Neuronal stem cell (in vitro differentiated cells): ENCODE data around the gene MED27.

ENCODE experiments used
- DNase-seq: peaks from one replicate; pipeline ENCODE4 v3.0.0-alpha.2; 2013; ENCODE audit warnings: low spot score
- H2AFZ ChIP-seq: one replicate; pipeline ENCODE4 v1.6.1; 2013; ENCODE audit warnings: mild to moderate bottlenecking, low read length, inconsistent platforms
- H2AK5ac ChIP-seq: 2 replicates; pipeline ENCODE4 v1.6.1; 2013; ENCODE audit warnings: low read depth, mild to moderate bottlenecking, inconsistent platforms, low read length, moderate library complexity, mixed read lengths
- H2BK120ac ChIP-seq: 2 replicates; pipeline ENCODE4 v1.6.1; 2013; ENCODE audit warnings: low read depth, mild to moderate bottlenecking, inconsistent platforms, low read length, moderate library complexity, mixed read lengths
- H2BK12ac ChIP-seq: one replicate; pipeline ENCODE4 v1.6.1; 2013; ENCODE audit warnings: low read length, inconsistent platforms
- H2BK15ac ChIP-seq: 2 replicates; pipeline ENCODE4 v1.6.1; 2013; ENCODE audit warnings: mild to moderate bottlenecking, low read length, inconsistent platforms, mixed read lengths
- H2BK5ac ChIP-seq: one replicate; pipeline ENCODE4 v1.6.1; 2013; ENCODE audit warnings: inconsistent platforms, mild to moderate bottlenecking, low read length, moderate library complexity
- H3K14ac ChIP-seq: one replicate; pipeline ENCODE4 v1.6.1; 2013; ENCODE audit warnings: low read length, inconsistent platforms
- H3K18ac ChIP-seq: 2 replicates; pipeline ENCODE4 v1.6.1; 2013; ENCODE audit warnings: low read length, inconsistent platforms
- H3K23ac ChIP-seq: 2 replicates; pipeline ENCODE4 v1.6.1; 2013; ENCODE audit warnings: low read depth, mild to moderate bottlenecking, mixed read lengths, low read length, inconsistent platforms; ENCODE audit not compliant: poor library complexity
- H3K27ac ChIP-seq: replicated peaks from 3 replicates; pipeline ENCODE4 v1.5.1; 2013; ENCODE audit warnings: low read length, inconsistent platforms
- H3K27me3 ChIP-seq, 3 experiments: 2 replicates each; pipeline ENCODE4 v1.6.1; 2013; ENCODE audit warnings: low read length in 3 of 3, mild to moderate bottlenecking in 2 of 3, inconsistent platforms in 1 of 3, low read depth in 1 of 3, mixed read lengths in 1 of 3, moderate library complexity in 1 of 3; ENCODE audit not compliant: control insufficient read depth in 3 of 3, insufficient read depth in 3 of 3
- H3K36me3 ChIP-seq, 2 donors: replicated peaks in 1 of 2; 2 replicates each; pipeline ENCODE4 v1.6.1; 2013; ENCODE audit warnings: low read length in 2 of 2; ENCODE audit not compliant: control insufficient read depth in 2 of 2, insufficient read depth in 2 of 2
- H3K4ac ChIP-seq: 2 replicates; pipeline ENCODE4 v1.6.1; 2013; ENCODE audit warnings: inconsistent platforms, mild to moderate bottlenecking, low read length, moderate library complexity
- H3K4me1 ChIP-seq, 2 donors: 1 replicate in 1 of 2; 2 replicates in 1 of 2; pipeline ENCODE4 v1.6.1; 2013; ENCODE audit warnings: low read length in 2 of 2, low read depth in 1 of 2; ENCODE audit not compliant: control insufficient read depth in 2 of 2, insufficient read depth in 1 of 2
- H3K4me2 ChIP-seq: one replicate; pipeline ENCODE4 v1.6.1; 2013; ENCODE audit warnings: mild to moderate bottlenecking, low read length, inconsistent platforms; ENCODE audit not compliant: insufficient read depth, poor library complexity, severe bottlenecking
- H3K4me3 ChIP-seq, 2 donors: 2 replicates each; pipeline ENCODE4 v1.5.1; 2013; ENCODE audit warnings: low read length in 2 of 2, mild to moderate bottlenecking in 2 of 2, inconsistent platforms in 1 of 2, moderate library complexity in 1 of 2
- H3K79me1 ChIP-seq: one replicate; pipeline ENCODE4 v1.6.1; 2013; ENCODE audit warnings: low read depth, mild to moderate bottlenecking, inconsistent platforms, low read length, moderate library complexity
- H3K9ac ChIP-seq: one replicate; pipeline ENCODE4 v1.6.1; 2013; ENCODE audit warnings: mild to moderate bottlenecking, low read depth, low read length, inconsistent platforms; ENCODE audit not compliant: poor library complexity
- H3K9me3 ChIP-seq, 2 donors: replicated peaks in 1 of 2; 2 replicates each; pipeline versions ENCODE3 to v1.6.1; 2013; ENCODE audit warnings: low read length in 2 of 2, mild to moderate bottlenecking in 2 of 2, inconsistent platforms in 1 of 2, low read depth in 1 of 2, mixed read lengths in 1 of 2, moderate library complexity in 1 of 2; ENCODE audit not compliant: control insufficient read depth in 2 of 2, insufficient read depth in 1 of 2
- H4K8ac ChIP-seq: one replicate; pipeline ENCODE4 v1.6.1; 2013; ENCODE audit warnings: low read depth, mild to moderate bottlenecking, inconsistent platforms, low read length, moderate library complexity
- H4K91ac ChIP-seq: one replicate; pipeline ENCODE4 v1.6.1; 2013; ENCODE audit warnings: low read length, low read depth, mild to moderate bottlenecking, inconsistent platforms; ENCODE audit not compliant: poor library complexity
- WGBS, 2 donors: extraction: QIAGEN DNeasy Blood & Tissue Kit; methylation state at CpG; one replicate each; pipeline ENCODE4 v1.1.7; 2013; ENCODE audit warnings: missing lambda C conversion rate in 2 of 2, mixed read lengths in 1 of 2; ENCODE audit not compliant: insufficient read length in 2 of 2, insufficient replicate concordance in 1 of 2; ENCODE audit errors: extremely low coverage in 2 of 2; 5-methylcytosine and 5-hydroxymethylcytosine counted together

MED27 gene

DNA sequence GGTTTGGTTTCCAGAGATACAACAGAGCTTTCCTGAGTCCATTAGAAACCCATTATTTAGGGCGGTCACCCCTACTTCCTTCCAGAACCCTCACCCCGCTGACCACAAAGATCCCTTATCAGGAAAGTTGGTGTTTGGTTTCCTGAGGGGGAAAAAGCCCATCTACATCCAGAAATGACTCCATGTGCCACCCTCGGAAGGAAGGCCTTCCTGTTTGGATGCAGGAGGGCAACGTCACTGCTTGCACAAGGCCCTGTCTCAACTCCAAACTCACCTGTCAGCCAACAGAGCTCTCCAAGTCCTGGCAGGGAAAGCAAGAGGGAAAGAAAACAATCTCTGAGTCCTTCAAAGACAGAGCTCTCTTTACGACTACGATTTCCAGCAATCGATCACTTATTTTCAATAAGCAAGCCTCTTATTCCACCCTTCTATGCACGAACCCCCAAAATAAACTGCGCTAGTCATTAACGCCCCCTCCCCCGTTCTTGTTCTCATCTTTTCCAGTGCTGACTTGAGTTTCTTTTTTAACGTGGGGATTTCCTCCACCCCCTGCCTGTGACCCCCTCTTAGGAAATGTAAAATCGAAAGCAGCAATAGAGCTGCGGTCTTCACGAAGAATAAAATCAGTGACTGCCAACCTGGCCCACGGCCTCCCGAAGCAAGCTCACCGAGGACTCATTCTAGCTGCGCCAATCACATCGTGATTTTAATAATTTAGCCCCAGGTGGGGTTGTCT, 46.4 kb upstream of the MED27 start:
- H3K9me3 ChIP-seq, result no peaks in the 10 kb centered on the region
- no peak overlapping the region for H2BK12ac ChIP-seq
- H3K4ac ChIP-seq, result no peak overlapping the region
- H4K91ac ChIP-seq, result no peak overlapping the region
- no peak overlapping the region for H4K8ac ChIP-seq
- H3K18ac ChIP-seq, result no peak overlapping the region
- no peak overlapping the region for H2AK5ac ChIP-seq
- no CpG with 5 or more reads among the region's 20 CpGs for WGBS, 2 donors
- no peak overlapping the region for H3K4me2 ChIP-seq
- H3K9ac ChIP-seq, result no peak overlapping the region
- peak overlapping the region; percentile 37 for H2BK15ac ChIP-seq
- no peaks in the 10 kb centered on the region for H3K79me1 ChIP-seq
- H3K27ac ChIP-seq, result no peak overlapping the region
- no peak for DNase-seq
- no peak overlapping the region for H3K14ac ChIP-seq
- H2BK5ac ChIP-seq, result no peak overlapping the region
- H3K23ac ChIP-seq, result no peak overlapping the region
- no peak overlapping the region for H2BK120ac ChIP-seq
- H3K27me3 ChIP-seq, result peaks cover 0 to 79% (median 0%) of the 10 kb centered on the region in 3 experiments
- peaks cover 0 to 3% of the 10 kb centered on the region in 2 donors for H3K4me1 ChIP-seq
- H3K4me3 ChIP-seq, result no peak overlapping the region
- H2AFZ ChIP-seq, result no peak overlapping the region
- no peaks in the 10 kb centered on the region for H3K36me3 ChIP-seq

DNA sequence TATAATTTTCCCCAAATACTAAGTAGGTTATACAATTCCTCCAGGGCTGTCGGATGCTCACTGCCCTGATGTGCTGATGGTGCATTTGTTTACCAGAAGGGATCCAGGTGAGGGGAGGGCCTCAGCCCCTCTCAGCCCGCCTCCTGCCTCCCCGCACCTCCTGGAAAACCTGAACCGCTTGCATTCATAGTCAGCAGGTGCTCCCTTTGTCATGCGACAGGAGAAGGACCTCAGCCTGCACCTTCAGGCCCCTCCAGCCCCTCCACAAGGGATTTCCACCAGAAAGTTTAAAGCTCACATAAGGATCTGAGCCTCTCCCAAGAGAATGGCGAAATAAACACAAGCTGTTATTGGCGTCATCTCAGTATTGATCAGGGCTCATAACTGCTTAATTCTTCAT, 45.7 kb upstream of the MED27 start:
- H3K23ac ChIP-seq, result no peak overlapping the region

DNA sequence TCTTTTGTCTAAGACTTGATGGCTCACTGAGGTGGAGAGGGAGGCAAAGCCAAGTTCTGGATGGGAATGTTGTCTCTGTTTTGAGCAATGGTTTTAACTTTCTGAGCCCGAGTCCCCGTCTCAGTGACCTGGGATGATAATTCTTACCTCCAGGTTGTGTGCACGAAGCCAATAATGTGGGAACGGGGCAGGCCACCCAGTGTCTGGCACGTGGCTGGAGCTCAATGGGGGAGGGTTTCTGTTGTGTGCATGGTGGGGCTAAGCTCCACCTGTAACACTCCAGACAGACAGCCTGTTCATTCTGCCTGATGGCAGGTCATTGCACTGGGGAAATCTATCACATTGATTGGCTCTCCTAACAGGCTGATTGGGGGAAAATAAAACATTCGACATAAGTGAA, 45.1 kb upstream of the MED27 start:
- H2AK5ac ChIP-seq, result no peak overlapping the region
- H3K79me1 ChIP-seq, result no peaks in the 10 kb centered on the region
- no peak overlapping the region for H2AFZ ChIP-seq

More for the DNA sequence above, 45.7 kb upstream of the MED27 start:
- no peak overlapping the region for H2BK120ac ChIP-seq
- no peak overlapping the region for H3K4me2 ChIP-seq
- no peak overlapping the region for H2AFZ ChIP-seq
- no peak overlapping the region for H2AK5ac ChIP-seq
- WGBS, 2 donors, result no CpG with 5 or more reads among the region's 7 CpGs
- H3K18ac ChIP-seq, result no peak overlapping the region
- no peak overlapping the region for H3K9ac ChIP-seq
- peaks cover 0 to 3% of the 10 kb centered on the region in 2 donors for H3K4me1 ChIP-seq
- H3K9me3 ChIP-seq, result no peaks in the 10 kb centered on the region
- H3K4ac ChIP-seq, result no peak overlapping the region
- no peaks in the 10 kb centered on the region for H3K36me3 ChIP-seq
- H4K8ac ChIP-seq, result no peak overlapping the region
- DNase-seq, result no peak
- H3K14ac ChIP-seq, result no peak overlapping the region
- H2BK12ac ChIP-seq, result no peak overlapping the region
- H3K27me3 ChIP-seq, result peaks cover 0 to 73% (median 0%) of the 10 kb centered on the region in 3 experiments
- no peak overlapping the region for H2BK15ac ChIP-seq
- H3K79me1 ChIP-seq, result no peaks in the 10 kb centered on the region
- no peak overlapping the region for H2BK5ac ChIP-seq
- no peak overlapping the region for H3K27ac ChIP-seq
- H3K4me3 ChIP-seq, result no peak overlapping the region
- no peak overlapping the region for H4K91ac ChIP-seq

DNA sequence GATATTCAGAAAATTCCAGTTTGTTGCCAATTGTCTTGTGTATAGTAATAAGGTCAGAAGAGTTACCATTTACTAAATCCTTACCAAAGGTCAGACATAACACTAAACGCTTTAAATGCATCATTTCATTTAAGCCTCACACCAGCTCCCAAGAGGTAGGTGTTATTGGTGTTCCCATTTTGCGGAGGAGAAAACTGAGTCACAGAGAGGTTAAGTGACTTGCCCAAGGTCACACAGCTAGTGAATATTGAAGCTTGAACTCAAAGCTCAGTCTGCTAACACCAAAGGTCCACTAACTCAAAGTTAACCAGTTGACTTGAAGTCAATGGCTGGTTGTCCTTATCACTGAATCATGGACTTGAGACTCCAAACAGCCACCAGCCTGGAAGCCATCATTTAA, 41.4 kb upstream of the MED27 start:
- Histone ChIP-seq H3K27me3 (peaks cover 0 to 40% (median 0%) of the 10 kb centered on the region in 3 experiments), H2BK120ac (no peak overlapping the region), H4K91ac (no peak overlapping the region), H3K23ac (no peak overlapping the region), H3K79me1 (no peaks in the 10 kb centered on the region), H2AK5ac (no peak overlapping the region), H3K4me3 (no peak overlapping the region), H3K4ac (no peak overlapping the region), H3K9me3 (no peaks in the 10 kb centered on the region), H3K18ac (no peak overlapping the region), H2BK12ac (no peak overlapping the region), H2AFZ (no peak overlapping the region), H3K9ac (no peak overlapping the region), H3K4me1 (no peaks in the 10 kb centered on the region), H4K8ac (no peak overlapping the region), H3K27ac (no peak overlapping the region), H3K4me2 (no peak overlapping the region), H3K14ac (no peak overlapping the region), H2BK5ac (no peak overlapping the region), H3K36me3 (no peaks in the 10 kb centered on the region), H2BK15ac (no peak overlapping the region)
- WGBS, 2 donors, result no CpG with 5 or more reads among the region's 2 CpGs
- no peak for DNase-seq

More for the DNA sequence above, 45.1 kb upstream of the MED27 start:
- H3K27ac ChIP-seq, result no peak overlapping the region
- H3K4me2 ChIP-seq, result no peak overlapping the region
- H3K9ac ChIP-seq, result no peak overlapping the region
- H3K9me3 ChIP-seq, result no peaks in the 10 kb centered on the region
- H3K27me3 ChIP-seq, result peaks cover 0 to 68% (median 0%) of the 10 kb centered on the region in 3 experiments
- H2BK12ac ChIP-seq, result no peak overlapping the region
- no peak overlapping the region for H2BK120ac ChIP-seq
- no peak overlapping the region for H3K4ac ChIP-seq
- no peaks in the 10 kb centered on the region for H3K36me3 ChIP-seq
- no peak overlapping the region for H3K4me3 ChIP-seq
- no CpG with 5 or more reads among the region's 6 CpGs for WGBS, 2 donors
- H4K8ac ChIP-seq, result no peak overlapping the region
- H3K18ac ChIP-seq, result no peak overlapping the region
- H4K91ac ChIP-seq, result no peak overlapping the region
- no peak for DNase-seq
- H3K4me1 ChIP-seq, result peaks cover 0 to 3% of the 10 kb centered on the region in 2 donors
- no peak overlapping the region for H3K14ac ChIP-seq
- H2BK15ac ChIP-seq, result no peak overlapping the region
- no peak overlapping the region for H2BK5ac ChIP-seq
- no peak overlapping the region for H3K23ac ChIP-seq
